Testis (tissue), 3 donors: ENCODE measurements around the gene STK39. TPM values are rescaled to one million over a fixed set of nuclear protein-coding genes. Genes with fewer than 3 reads are reported as not detected.
"Not testable (repeated sequence)": the region's sequence is repeated elsewhere in the genome, so short reads cannot be mapped to it uniquely, and the experiment has no call there.

Experiments
- DNase-seq: peaks from one replicate; pipeline ENCODE4 v3.0.0-alpha.2; 2019
- H3K27ac ChIP-seq, 2 donors: fragments of 200-600 bp; sonication (generic); one replicate each; pipeline ENCODE4 v1.5.1; 2019
- H3K27me3 ChIP-seq: fragments of 200-600 bp; sonication (generic); one replicate; pipeline ENCODE4 v1.5.1; 2019
- H3K36me3 ChIP-seq: fragments of 200-600 bp; sonication (generic); one replicate; pipeline ENCODE4 v1.5.1; 2017; ENCODE audit warnings: low read depth; ENCODE audit errors: missing control alignments
- H3K4me1 ChIP-seq: fragments of 200-600 bp; sonication (generic); one replicate; pipeline ENCODE4 v1.5.1; 2019
- H3K4me3 ChIP-seq, 2 donors: fragments of 200-600 bp; sonication (generic); one replicate each; pipeline ENCODE4 v1.5.1; 2017 to 2019
- H3K9me3 ChIP-seq: fragments of 200-600 bp; sonication (generic); one replicate; pipeline ENCODE4 v1.5.1; 2017
- POLR2A ChIP-seq: fragments of 450-650 bp; IDR thresholded peaks from one replicate; pipeline ENCODE4 v1.6.1; 2017; ENCODE audit warnings: antibody characterized with exemption, mild to moderate bottlenecking, moderate library complexity
- WGBS, 2 donors: methylation state at CpG; one replicate each; pipeline ENCODE4 v1.1.5; 2018; 5-methylcytosine and 5-hydroxymethylcytosine counted together
- intact Hi-C: fragments of 100-400 bp; cut with DNase I; formaldehyde crosslinking; loops from one replicate; pipeline ENCODE4 v1.15.1; 2023; ENCODE audit warnings: low total_unique reads
- polyA plus RNA-seq: library from polyadenylated mRNA; stranded (reverse); fragments of 350-450 nt; fragmentation: Illumina TruSeq; extraction: RNeasy Lipid Tissue Mini Kit (QIAGEN cat#74804); gene quantifications from one replicate; pipeline ENCODE4 v1.2.3, GENCODE V29; 2014; ENCODE audit warnings: low read depth, low replicate concordance; ENCODE audit not compliant: insufficient read depth
- total RNA-seq, 2 donors: library from RNA; depleted of rRNA; stranded (reverse); fragments of >200 nt; gene quantifications; one replicate each; pipeline ENCODE4 v1.2.3, GENCODE V29; 2016
- TF ChIP-seq, protein P1 (sequence below), 3 experiments: fragments of 450-650 bp in 2 of 3; fragments of 200-600 bp in 1 of 3; sonication (generic) in 1 of 3; IDR thresholded peaks; one replicate each; pipeline ENCODE4 v1.5.1; 2016 to 2019; ENCODE audit warnings: antibody characterized with exemption in 3 of 3, mild to moderate bottlenecking in 2 of 3, moderate library complexity in 1 of 3

The STK39 gene
- total and polyA plus RNA-seq, 3 donors from 2014 or later, result 26.4 to 70.7 (median 41.8) TPM

- H3K36me3 ChIP-seq, result no peaks in the 10 kb centered on the region
- H3K27me3 ChIP-seq, result no peaks in the 10 kb centered on the region
- no peaks in the 10 kb centered on the region for H3K9me3 ChIP-seq
- TF ChIP-seq, protein P1, sequence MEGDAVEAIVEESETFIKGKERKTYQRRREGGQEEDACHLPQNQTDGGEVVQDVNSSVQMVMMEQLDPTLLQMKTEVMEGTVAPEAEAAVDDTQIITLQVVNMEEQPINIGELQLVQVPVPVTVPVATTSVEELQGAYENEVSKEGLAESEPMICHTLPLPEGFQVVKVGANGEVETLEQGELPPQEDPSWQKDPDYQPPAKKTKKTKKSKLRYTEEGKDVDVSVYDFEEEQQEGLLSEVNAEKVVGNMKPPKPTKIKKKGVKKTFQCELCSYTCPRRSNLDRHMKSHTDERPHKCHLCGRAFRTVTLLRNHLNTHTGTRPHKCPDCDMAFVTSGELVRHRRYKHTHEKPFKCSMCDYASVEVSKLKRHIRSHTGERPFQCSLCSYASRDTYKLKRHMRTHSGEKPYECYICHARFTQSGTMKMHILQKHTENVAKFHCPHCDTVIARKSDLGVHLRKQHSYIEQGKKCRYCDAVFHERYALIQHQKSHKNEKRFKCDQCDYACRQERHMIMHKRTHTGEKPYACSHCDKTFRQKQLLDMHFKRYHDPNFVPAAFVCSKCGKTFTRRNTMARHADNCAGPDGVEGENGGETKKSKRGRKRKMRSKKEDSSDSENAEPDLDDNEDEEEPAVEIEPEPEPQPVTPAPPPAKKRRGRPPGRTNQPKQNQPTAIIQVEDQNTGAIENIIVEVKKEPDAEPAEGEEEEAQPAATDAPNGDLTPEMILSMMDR (IDR thresholded peaks at IDR 0.05), result no peak
- no peak for TF ChIP-seq POLR2A
- DNase-seq, result no peak
- no peak overlapping the region for H3K4me3 ChIP-seq
- no peaks in the 10 kb centered on the region for H3K4me1 ChIP-seq
- intact Hi-C loops, result no loop called here
- WGBS, 2 donors, result 86 to 88% methylated on average over 3 of the region's 3 CpGs
- no peak overlapping the region for H3K27ac ChIP-seq
Measured at GRCh38 chr2:168272225-168272624, 24.8 kb upstream of the STK39 start.

- intact Hi-C loops, H3K27me3 ChIP-seq, H3K4me3 ChIP-seq, DNase-seq, H3K36me3 ChIP-seq, H3K27ac ChIP-seq, H3K4me1 ChIP-seq, H3K9me3 ChIP-seq: not testable (repeated sequence)
- 95 to 97% methylated on average over 2 of the region's 2 CpGs for WGBS, 2 donors
Measured at GRCh38 chr2:168262926-168263325, 15.5 kb upstream of the STK39 start.

- Histone ChIP-seq H3K36me3 (no peaks in the 10 kb centered on the region), H3K4me1 (no peaks in the 10 kb centered on the region), H3K27ac (no peak overlapping the region), H3K27me3 (no peaks in the 10 kb centered on the region), H3K9me3 (no peaks in the 10 kb centered on the region), H3K4me3 (no peak overlapping the region)
- intact Hi-C loops, result no loop called here
- TF ChIP-seq, protein P1 (IDR thresholded peaks at IDR 0.05), result no peak
- no peak for TF ChIP-seq POLR2A
- no peak for DNase-seq
- whole genome bisulfite sequencing, 2 donors, result 58 to 70% methylated on average over 2 of the region's 2 CpGs
Measured at GRCh38 chr2:168256448-168256847, 9.1 kb upstream of the STK39 start.

- no peak for TF ChIP-seq POLR2A
- TF ChIP-seq, protein P1 (IDR thresholded peaks at IDR 0.05), result no peak
- H3K9me3 ChIP-seq, result no peaks in the 10 kb centered on the region
- 49 to 54% methylated on average over 3 of the region's 3 CpGs for WGBS, 2 donors
- no peak overlapping the region for H3K4me3 ChIP-seq
- no peaks in the 10 kb centered on the region for H3K4me1 ChIP-seq
- H3K36me3 ChIP-seq, result no peaks in the 10 kb centered on the region
- intact Hi-C loops, result no loop called here
- no peak for DNase-seq
- H3K27ac ChIP-seq, result no peak overlapping the region
- no peaks in the 10 kb centered on the region for H3K27me3 ChIP-seq
Measured at GRCh38 chr2:168255866-168256265, 8.5 kb upstream of the STK39 start.

- Histone ChIP-seq H3K9me3 (no peaks in the 10 kb centered on the region), H3K27ac (no peak overlapping the region), H3K4me1 (no peaks in the 10 kb centered on the region), H3K27me3 (no peaks in the 10 kb centered on the region), H3K36me3 (no peaks in the 10 kb centered on the region), H3K4me3 (no peak overlapping the region)
- intact Hi-C loops, result no loop called here
- no peak for DNase-seq
- TF ChIP-seq, protein P1 (IDR thresholded peaks at IDR 0.05), result no peak
- TF ChIP-seq POLR2A, result no peak
- 95 to 96% methylated on average over 8 of the region's 8 CpGs for WGBS, 2 donors
Measured at GRCh38 chr2:168255103-168255502, 7.7 kb upstream of the STK39 start.
